ENCODE data around the gene FBN2.

GRCh38 chr5:128253880-128254279 lies 284.2 kb downstream of the FBN2 start:
- no peak for TF ChIP-seq SUZ12 (IDR thresholded peaks at IDR 0.05; ENCODE audit: extremely low read depth, insufficient read depth, insufficient read length)
- no peak for TF ChIP-seq YY1 (IDR thresholded peaks at IDR 0.05; ENCODE audit: insufficient read depth, insufficient read length)
